OCI-LY3 (cell line): ENCODE data around the gene TLCD3B.

Experiments
- EZH2phosphoT487 ChIP-seq: fragments of 200-600 bp; shearing (Covaris generic); IDR thresholded peaks from 2 replicates; pipeline ENCODE4 v1.6.1; 2018; ENCODE audit warnings: antibody characterized with exemption, mixed run types, low read depth
- TF ChIP-seq, protein P1 (sequence below): fragments of 200-600, 300-600 bp; sonication (generic); IDR thresholded peaks from 2 replicates; pipeline ENCODE4 v1.5.1; 2014; ENCODE audit warnings: antibody characterized with exemption, low read length, low read depth

- TF ChIP-seq, protein P1, sequence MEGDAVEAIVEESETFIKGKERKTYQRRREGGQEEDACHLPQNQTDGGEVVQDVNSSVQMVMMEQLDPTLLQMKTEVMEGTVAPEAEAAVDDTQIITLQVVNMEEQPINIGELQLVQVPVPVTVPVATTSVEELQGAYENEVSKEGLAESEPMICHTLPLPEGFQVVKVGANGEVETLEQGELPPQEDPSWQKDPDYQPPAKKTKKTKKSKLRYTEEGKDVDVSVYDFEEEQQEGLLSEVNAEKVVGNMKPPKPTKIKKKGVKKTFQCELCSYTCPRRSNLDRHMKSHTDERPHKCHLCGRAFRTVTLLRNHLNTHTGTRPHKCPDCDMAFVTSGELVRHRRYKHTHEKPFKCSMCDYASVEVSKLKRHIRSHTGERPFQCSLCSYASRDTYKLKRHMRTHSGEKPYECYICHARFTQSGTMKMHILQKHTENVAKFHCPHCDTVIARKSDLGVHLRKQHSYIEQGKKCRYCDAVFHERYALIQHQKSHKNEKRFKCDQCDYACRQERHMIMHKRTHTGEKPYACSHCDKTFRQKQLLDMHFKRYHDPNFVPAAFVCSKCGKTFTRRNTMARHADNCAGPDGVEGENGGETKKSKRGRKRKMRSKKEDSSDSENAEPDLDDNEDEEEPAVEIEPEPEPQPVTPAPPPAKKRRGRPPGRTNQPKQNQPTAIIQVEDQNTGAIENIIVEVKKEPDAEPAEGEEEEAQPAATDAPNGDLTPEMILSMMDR, result no peak
- TF ChIP-seq EZH2phosphoT487, result no peak
These were observed 31.5 kb downstream of the TLCD3B start for GRCh38 chr16:29999605-30000004.
